Body of pancreas (tissue), 4 donors: ENCODE data around the gene CARMIL3.

Experiments
- CTCF ChIP-seq, 7 experiments: fragments of 450-650 bp in 4 of 7; fragments of 200-600 bp in 3 of 7; sonication (generic) in 3 of 7; IDR thresholded peaks; one replicate each; pipeline ENCODE4 v1.5.1; 2016 to 2019; ENCODE audit warnings: antibody characterized with exemption in 7 of 7
- POLR2A ChIP-seq, 3 donors: fragments of 450-650 bp; IDR thresholded peaks; one replicate each; pipeline ENCODE4 v1.6.1; 2016; ENCODE audit warnings: antibody characterized with exemption in 3 of 3, mild to moderate bottlenecking in 2 of 3

GRCh38 chr14:24052656-24053547 lies 1.1 kb downstream of the CARMIL3 start:
- TF ChIP-seq POLR2A (IDR thresholded peaks at IDR 0.05) (no peak), CTCF (IDR thresholded peaks at IDR 0.05) (no peak)
